GM23338 (cell line): Measurements from ENCODE around the gene LCE3B. TPM values are rescaled to one million over a fixed set of nuclear protein-coding genes. Genes with fewer than 3 reads are reported as not detected.

Experiments
- ATAC-seq: fragments of 200-7000 bp; cut with Tn5 transposase; 3 replicates; pipeline ENCODE4 v1.9.1; 2020
- DNase-seq: peaks from one replicate; pipeline ENCODE4 v3.0.0-alpha.2; 2015; ENCODE audit warnings: low spot score
- H2AFZ ChIP-seq: fragments of 200-600 bp; sonication (generic); 2 replicates; pipeline ENCODE4 v1.8.0; 2016; ENCODE audit warnings: antibody characterized with exemption, mild to moderate bottlenecking, moderate library complexity
- H3F3A ChIP-seq: fragments of 200-600 bp; sonication (generic); replicated peaks from 2 replicates; pipeline ENCODE4 v1.8.0; 2017; ENCODE audit warnings: antibody characterized with exemption, mixed run types, low read depth
- H3K27ac ChIP-seq: fragments of 200-600 bp; sonication (generic); 2 replicates; pipeline ENCODE4 v1.6.1; 2016; ENCODE audit warnings: low read depth
- H3K27me3 ChIP-seq: fragments of 200-600 bp; sonication (generic); 2 replicates; pipeline ENCODE4 v1.8.0; 2016; ENCODE audit warnings: mild to moderate bottlenecking, mixed run types, moderate library complexity; ENCODE audit not compliant: insufficient read depth
- H3K36me3 ChIP-seq: fragments of 200-600 bp; sonication (generic); 2 replicates; pipeline ENCODE4 v1.8.0; 2016; ENCODE audit warnings: mild to moderate bottlenecking; ENCODE audit not compliant: insufficient read depth
- H3K4me1 ChIP-seq: fragments of 200-600 bp; sonication (generic); 2 replicates; pipeline ENCODE4 v1.8.0; 2016; ENCODE audit warnings: mild to moderate bottlenecking, moderate library complexity; ENCODE audit not compliant: insufficient read depth
- H3K4me2 ChIP-seq: fragments of 200-600 bp; sonication (generic); 2 replicates; pipeline ENCODE4 v1.7.1; 2017; ENCODE audit warnings: mixed run types
- H3K4me3 ChIP-seq: fragments of 200-600 bp; sonication (generic); 2 replicates; pipeline ENCODE4 v1.6.1; 2016; ENCODE audit warnings: mixed run types
- H3K79me2 ChIP-seq: fragments of 200-600 bp; sonication (generic); replicated peaks from 2 replicates; pipeline ENCODE4 v1.8.0; 2017; ENCODE audit warnings: mild to moderate bottlenecking; ENCODE audit not compliant: insufficient read depth
- H3K9me2 ChIP-seq: fragments of 200-600 bp; sonication (generic); 2 replicates; pipeline ENCODE4 v1.8.0; 2017; ENCODE audit not compliant: insufficient read depth
- H4K20me1 ChIP-seq: fragments of 200-600 bp; sonication (generic); replicated peaks from 2 replicates; pipeline ENCODE4 v1.8.0; 2017; ENCODE audit warnings: mild to moderate bottlenecking; ENCODE audit not compliant: insufficient read depth
- H3K27ac Mint-ChIP-seq: 2 replicates; pipeline ENCODE4 v1.8.0; 2020; ENCODE audit warnings: inconsistent platforms, mild to moderate bottlenecking, moderate library complexity, mixed read lengths
- H3K27me3 Mint-ChIP-seq: 3 replicates; pipeline ENCODE4 v1.8.0; 2022; ENCODE audit warnings: low read depth, mild to moderate bottlenecking, moderate library complexity, mixed read lengths, inconsistent platforms; ENCODE audit not compliant: insufficient read depth, poor library complexity
- H3K36me3 Mint-ChIP-seq: 3 replicates; pipeline ENCODE4 v1.8.0; 2021; ENCODE audit warnings: low read depth, mild to moderate bottlenecking, inconsistent platforms, moderate library complexity, mixed read lengths
- H3K4me1 Mint-ChIP-seq: 3 replicates; pipeline ENCODE4 v1.8.0; 2020; ENCODE audit warnings: mild to moderate bottlenecking, inconsistent platforms, mixed read lengths
- H3K4me3 Mint-ChIP-seq: 3 replicates; pipeline ENCODE4 v1.8.0; 2021; ENCODE audit warnings: moderate library complexity, mild to moderate bottlenecking, inconsistent platforms, mixed read lengths
- H3K9me3 Mint-ChIP-seq: 3 replicates; pipeline ENCODE4 v1.8.0; 2020; ENCODE audit warnings: moderate library complexity, mild to moderate bottlenecking, inconsistent platforms, mixed read lengths
- CREB1 ChIP-seq: fragments of 250-450 bp; sonication (Bioruptor Pico); IDR thresholded peaks from 2 replicates; pipeline ENCODE4 v1.5.0; 2020; ENCODE audit warnings: low read depth, mild to moderate bottlenecking, moderate library complexity
- JUNB ChIP-seq: IDR thresholded peaks from one replicate; pipeline ENCODE4 v1.6.1; 2016; ENCODE audit warnings: antibody characterized with exemption; ENCODE audit not compliant: unreplicated experiment
- NANOG ChIP-seq: IDR thresholded peaks from 2 replicates; pipeline ENCODE4 v1.6.1; 2016; ENCODE audit warnings: antibody characterized with exemption, borderline replicate concordance
- REST ChIP-seq: IDR thresholded peaks from one replicate; pipeline ENCODE4 v1.6.1; 2018; ENCODE audit warnings: antibody characterized with exemption; ENCODE audit not compliant: unreplicated experiment
- ZNF114 ChIP-seq: fragments of 250-450 bp; sonication (Bioruptor Pico); IDR thresholded peaks from 2 replicates; pipeline ENCODE4 v1.5.0; 2020; ENCODE audit warnings: mild to moderate bottlenecking, moderate library complexity
- ZNF331 ChIP-seq: fragments of 250-450 bp; sonication (Bioruptor Pico); IDR thresholded peaks from 2 replicates; pipeline ENCODE4 v1.5.0; 2020; ENCODE audit warnings: low read depth, mild to moderate bottlenecking, moderate library complexity
- ZNF462 ChIP-seq: fragments of 250-450 bp; sonication (Bioruptor Pico); IDR thresholded peaks from 2 replicates; pipeline ENCODE4 v1.5.0; 2020; ENCODE audit warnings: mild to moderate bottlenecking, moderate library complexity
- long read RNA-seq: library from polyadenylated mRNA; unstranded; transcript quantifications from one replicate; pipeline ENCODE4 v2.0.0, GENCODE V29; 2020; ENCODE audit not compliant: unreplicated experiment
- polyA plus RNA-seq: library from polyadenylated mRNA; unstranded; fragments of >200 nt; fragmentation: Nextera tagmentation; extraction: Ambion mirVana; gene quantifications from 2 replicates; pipeline ENCODE4 v1.2.1, GENCODE V29; 2016
- total RNA-seq: library from RNA; depleted of rRNA; stranded (reverse); fragments of >200 nt; shearing (Covaris generic); gene quantifications from 2 replicates; pipeline ENCODE4 v1.2.3, GENCODE V29; 2014; rRNA removed

Gene LCE3B
- total RNA-seq (not detected in 2 replicates), polyA plus RNA-seq (not detected in 2 replicates)
- long read RNA-seq, result 0 reads

DNA sequence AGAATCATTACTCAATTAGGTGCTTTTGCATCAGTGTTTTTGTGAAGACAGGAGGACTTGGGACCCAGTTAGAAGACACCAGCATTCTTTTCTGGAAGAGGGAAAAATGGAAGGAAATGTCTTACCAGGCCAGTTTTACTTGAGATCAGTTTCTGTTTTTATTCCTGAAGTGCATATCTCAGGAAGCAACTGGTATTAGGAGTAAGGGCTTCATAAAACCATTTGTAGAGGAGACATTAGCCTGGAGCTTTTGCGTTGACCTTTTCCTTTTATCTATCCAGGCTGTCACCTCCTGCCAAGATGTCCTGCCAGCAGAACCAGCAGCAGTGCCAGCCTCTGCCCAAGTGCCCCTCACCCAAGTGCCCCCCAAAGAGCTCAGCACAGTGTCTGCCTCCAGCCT is at the start of gene LCE3B:
LCE3B (plus strand) TSS at position 301 of the 400 bp plus-strand sequence; CDS start at position 301, 0 bp downstream.
- peaks cover 8% of the 10 kb centered on the region for H3K36me3 Mint-ChIP-seq
- Histone ChIP-seq H3K79me2 (no peaks in the 10 kb centered on the region), H3K4me1 (no peaks in the 10 kb centered on the region), H4K20me1 (no peaks in the 10 kb centered on the region), H3K9me2 (no peaks in the 10 kb centered on the region), H3F3A (no peaks in the 10 kb centered on the region), H3K4me2 (no peak within 1 kb of the TSS), H3K36me3 (peaks cover 5% of the 10 kb centered on the region; the same call in 1 of the 2 replicates), H2AFZ (no peak within 1 kb of the TSS), H3K27ac (no peak within 1 kb of the TSS), H3K4me3 (no peak within 1 kb of the TSS), H3K27me3 (no peaks in the 10 kb centered on the region)
- no peak within 1 kb of the TSS for H3K27ac Mint-ChIP-seq
- H3K4me3 Mint-ChIP-seq, result no peak within 1 kb of the TSS
- H3K4me1 Mint-ChIP-seq, result no peaks in the 10 kb centered on the region
- no peak for TF ChIP-seq ZNF462 (CRISPR knock-in tag)
- TF ChIP-seq JUNB, result no peak
- no peak for TF ChIP-seq ZNF331 (CRISPR knock-in tag)
- TF ChIP-seq REST, result no peak
- TF ChIP-seq ZNF114 (CRISPR knock-in tag), result no peak
- no peak for TF ChIP-seq CREB1 (CRISPR knock-in tag)
- no peak for TF ChIP-seq NANOG
- ATAC-seq (no peak), DNase-seq (no peak)
- no peaks in the 10 kb centered on the region for H3K27me3 Mint-ChIP-seq
- peaks cover 14% of the 10 kb centered on the region for H3K9me3 Mint-ChIP-seq
